H1 (cell line): Measurements from ENCODE around the gene LHPP. TPM values are rescaled to one million over a fixed set of nuclear protein-coding genes. Genes with fewer than 3 reads are reported as not detected.

Experiments
- CTBP2 ChIP-seq: IDR thresholded peaks from 2 replicates; pipeline ENCODE4 v1.7.0; 2011; ENCODE audit warnings: borderline replicate concordance, mild to moderate bottlenecking, moderate library complexity, mixed read lengths, low read length; ENCODE audit not compliant: insufficient read depth, insufficient read length
- SAP30 ChIP-seq: fragments of 300-600 bp; sonication (generic); IDR thresholded peaks from 2 replicates; pipeline ENCODE4 v1.7.1; 2012; ENCODE audit warnings: low read length, moderate library complexity, mild to moderate bottlenecking, inconsistent platforms; ENCODE audit not compliant: insufficient read depth, insufficient replicate concordance
- SP4 ChIP-seq: IDR thresholded peaks from 2 replicates; pipeline ENCODE4 v1.6.1; 2012; ENCODE audit warnings: low read length, inconsistent platforms
- SRF ChIP-seq: IDR thresholded peaks from 2 replicates; pipeline ENCODE4 v1.6.1; 2011; ENCODE audit warnings: mild to moderate bottlenecking, low read depth, low read length, moderate library complexity
- SUZ12 ChIP-seq: fragments of 200-600 bp; sonication (generic); IDR thresholded peaks from 2 replicates; pipeline ENCODE4 v1.6.1; 2012; ENCODE audit warnings: mild to moderate bottlenecking, inconsistent platforms, low read length, moderate library complexity, mixed read lengths
- polyA plus RNA-seq, 7 experiments: library from polyadenylated mRNA; depleted of rRNA in 3 of 7; stranded (reverse) in 5 of 7; unstranded in 2 of 7; fragments of >200 nt in 5 of 7; fragments of 200-250 nt in 2 of 7; gene quantifications; 1 replicate in 5 of 7; 2 replicates in 1 of 7; 4 replicates in 1 of 7; pipeline versions ENCODE4 v1.2.1 to v1.2.3, GENCODE V29; 2011 to 2013; ENCODE audit warnings: missing spikeins in 2 of 7, mixed read lengths in 2 of 7
- total RNA-seq: library from RNA; stranded (reverse); fragmentation: NEBNext Ultra II Directional; extraction: Animal tissue kit (Norgen Biotek cat#: 25700); gene quantifications from 2 replicates; pipeline ENCODE4 v1.2.1, GENCODE V29; 2021

The LHPP gene
- total and polyA plus RNA-seq, 2 of the 8 experiments (the other 6 are each of a cell fraction or from before 2014, with no cell fraction given): 26.0 to 45.0 TPM

DNA sequence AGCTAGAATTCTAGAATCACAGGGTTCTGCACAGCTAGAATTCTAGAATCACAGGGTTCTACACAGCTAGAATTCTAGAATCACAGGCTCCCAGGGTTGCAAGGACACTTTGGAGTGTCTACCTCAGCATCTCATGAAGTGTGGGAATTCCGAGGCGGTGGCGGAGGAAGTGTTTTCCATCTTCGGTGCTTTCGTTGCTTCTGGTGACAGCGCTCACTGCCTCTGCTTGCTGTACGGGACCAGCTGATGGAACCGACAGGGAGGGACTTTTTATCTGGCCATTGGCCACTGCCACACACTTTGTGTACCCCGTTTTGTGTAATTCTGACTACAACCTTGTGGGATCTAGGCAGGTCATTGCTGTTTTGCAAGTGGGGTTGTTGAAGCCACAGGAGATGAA lies 29.5 kb downstream of the LHPP start (continued):
- TF ChIP-seq SAP30: no peak
- no peak for TF ChIP-seq CTBP2
- TF ChIP-seq SRF: no peak
- no peak for TF ChIP-seq SUZ12
- TF ChIP-seq SP4: no peak
